ENCODE results near the gene SPATS1.

Gene SPATS1

GRCh38 chr6:44303842-44304241 lies 38.6 kb upstream of the SPATS1 start:
- H3K9ac ChIP-seq (ENCODE audit: low read length): no peak overlapping the region
- H3K36me3 ChIP-seq (ENCODE audit: control insufficient read depth, insufficient read depth, low read length): peaks cover 24% of the 10 kb centered on the region
- no peaks in the 10 kb centered on the region for H3K4me1 ChIP-seq (ENCODE audit: control insufficient read depth, insufficient read depth, low read length)
- no peak overlapping the region for H3K4me3 ChIP-seq (ENCODE audit: low read length)
- no peaks in the 10 kb centered on the region for H3K9me3 ChIP-seq (ENCODE audit: control insufficient read depth, low read length)
- H3K27me3 ChIP-seq (ENCODE audit: control insufficient read depth, insufficient read depth, low read length): no peaks in the 10 kb centered on the region

- Histone ChIP-seq H3K9ac (ENCODE audit: low read length) (no peak overlapping the region), H3K36me3 (ENCODE audit: control insufficient read depth, insufficient read depth, low read length) (peaks cover 30% of the 10 kb centered on the region)
These were observed 37.9 kb upstream of the SPATS1 start for GRCh38 chr6:44304282-44305199.

DNA sequence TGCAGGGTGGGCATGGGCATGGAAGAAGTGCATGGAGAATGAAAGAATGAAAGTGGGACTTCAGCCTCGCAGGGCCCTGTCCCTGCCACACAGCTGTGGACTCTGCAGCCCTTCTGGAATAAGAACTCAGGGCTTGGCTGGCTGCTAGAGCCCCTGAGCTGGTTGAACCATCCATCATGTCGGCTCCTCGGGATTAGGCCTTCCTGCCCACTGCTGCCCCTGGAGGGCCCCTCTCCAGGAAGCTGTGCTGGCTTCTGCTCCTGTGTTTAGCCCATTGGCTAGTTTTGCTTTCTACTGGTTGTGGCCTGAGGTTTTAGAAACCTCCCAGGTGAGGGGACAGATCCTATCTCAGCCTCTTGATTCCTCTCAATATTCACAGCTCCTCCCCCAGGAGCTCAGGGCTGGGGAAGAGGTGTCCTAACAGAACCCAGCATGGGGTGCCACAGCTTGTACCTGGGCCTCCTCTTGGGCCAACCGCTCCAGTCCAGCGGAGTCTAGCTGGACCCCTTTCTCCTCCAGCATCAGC lies 37.2 kb upstream of the SPATS1 start:
- Histone ChIP-seq H3K4me3 (ENCODE audit: low read length) (no peak overlapping the region), H3K36me3 (ENCODE audit: control insufficient read depth, insufficient read depth, low read length) (peaks cover 34% of the 10 kb centered on the region), H3K4me1 (ENCODE audit: control insufficient read depth, insufficient read depth, low read length) (no peaks in the 10 kb centered on the region), H3K9ac (ENCODE audit: low read length) (no peak overlapping the region), H3K9me3 (ENCODE audit: control insufficient read depth, low read length) (no peaks in the 10 kb centered on the region), H3K27me3 (ENCODE audit: control insufficient read depth, insufficient read depth, low read length) (no peaks in the 10 kb centered on the region)

More at GRCh38 chr6:44304282-44305199, 37.9 kb upstream of the SPATS1 start:
- no peaks in the 10 kb centered on the region for H3K27me3 ChIP-seq (ENCODE audit: control insufficient read depth, insufficient read depth, low read length)
- no peaks in the 10 kb centered on the region for H3K4me1 ChIP-seq (ENCODE audit: control insufficient read depth, insufficient read depth, low read length)
- H3K9me3 ChIP-seq (ENCODE audit: control insufficient read depth, low read length): no peaks in the 10 kb centered on the region
- no peak overlapping the region for H3K4me3 ChIP-seq (ENCODE audit: low read length)

- no peak overlapping the region for H3K4me3 ChIP-seq (ENCODE audit: low read length)
These were observed 35.7 kb upstream of the SPATS1 start for GRCh38 chr6:44306710-44307109.

GRCh38 chr6:44307217-44307616 lies 35.2 kb upstream of the SPATS1 start:
- H3K4me3 ChIP-seq (ENCODE audit: low read length): no peak overlapping the region
- peaks cover 29% of the 10 kb centered on the region for H3K36me3 ChIP-seq (ENCODE audit: control insufficient read depth, insufficient read depth, low read length)
- H3K9me3 ChIP-seq (ENCODE audit: control insufficient read depth, low read length): no peaks in the 10 kb centered on the region
- peaks cover 2% of the 10 kb centered on the region for H3K4me1 ChIP-seq (ENCODE audit: control insufficient read depth, insufficient read depth, low read length)
- H3K9ac ChIP-seq (ENCODE audit: low read length): no peak overlapping the region
- no peaks in the 10 kb centered on the region for H3K27me3 ChIP-seq (ENCODE audit: control insufficient read depth, insufficient read depth, low read length)

More at GRCh38 chr6:44306710-44307109, 35.7 kb upstream of the SPATS1 start:
- peaks cover 29% of the 10 kb centered on the region for H3K36me3 ChIP-seq (ENCODE audit: control insufficient read depth, insufficient read depth, low read length)
- no peaks in the 10 kb centered on the region for H3K27me3 ChIP-seq (ENCODE audit: control insufficient read depth, insufficient read depth, low read length)
- no peak overlapping the region for H3K9ac ChIP-seq (ENCODE audit: low read length)
- H3K9me3 ChIP-seq (ENCODE audit: control insufficient read depth, low read length): no peaks in the 10 kb centered on the region
- no peaks in the 10 kb centered on the region for H3K4me1 ChIP-seq (ENCODE audit: control insufficient read depth, insufficient read depth, low read length)

DNA sequence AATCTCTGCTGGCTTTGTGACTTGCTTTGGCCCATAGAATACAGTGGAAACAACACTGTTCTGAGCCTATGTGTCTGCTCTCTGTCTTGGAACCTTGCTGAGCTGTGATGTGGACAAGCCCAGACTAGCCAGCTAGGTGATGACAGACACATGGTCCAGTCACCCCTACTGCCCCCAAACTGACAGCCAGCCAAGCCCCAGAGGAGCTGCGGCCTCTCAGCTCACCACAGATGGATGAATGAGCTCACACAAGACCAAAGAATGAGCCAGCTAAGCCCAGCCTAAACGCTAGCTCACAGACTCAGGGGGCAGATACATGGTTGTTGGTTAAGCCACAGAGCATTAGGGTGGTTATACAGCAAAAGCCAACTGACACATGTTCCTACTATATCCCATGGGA lies 33.4 kb upstream of the SPATS1 start:
- H3K4me3 ChIP-seq (ENCODE audit: low read length): no peak overlapping the region
- H3K9me3 ChIP-seq (ENCODE audit: control insufficient read depth, low read length): no peaks in the 10 kb centered on the region
- H3K4me1 ChIP-seq (ENCODE audit: control insufficient read depth, insufficient read depth, low read length): peaks cover 6% of the 10 kb centered on the region
- peaks cover 20% of the 10 kb centered on the region for H3K36me3 ChIP-seq (ENCODE audit: control insufficient read depth, insufficient read depth, low read length)
- H3K9ac ChIP-seq (ENCODE audit: low read length): no peak overlapping the region
- H3K27me3 ChIP-seq (ENCODE audit: control insufficient read depth, insufficient read depth, low read length): no peaks in the 10 kb centered on the region

GRCh38 chr6:44309631-44310030 lies 32.8 kb upstream of the SPATS1 start:
- H3K4me1 ChIP-seq (ENCODE audit: control insufficient read depth, insufficient read depth, low read length): peaks cover 6% of the 10 kb centered on the region
- H3K4me3 ChIP-seq (ENCODE audit: low read length): no peak overlapping the region
- H3K27me3 ChIP-seq (ENCODE audit: control insufficient read depth, insufficient read depth, low read length): no peaks in the 10 kb centered on the region
- no peaks in the 10 kb centered on the region for H3K9me3 ChIP-seq (ENCODE audit: control insufficient read depth, low read length)
- no peak overlapping the region for H3K9ac ChIP-seq (ENCODE audit: low read length)
- peaks cover 19% of the 10 kb centered on the region for H3K36me3 ChIP-seq (ENCODE audit: control insufficient read depth, insufficient read depth, low read length)

- Histone ChIP-seq H3K27me3 (ENCODE audit: control insufficient read depth, insufficient read depth, low read length) (no peaks in the 10 kb centered on the region), H3K36me3 (ENCODE audit: control insufficient read depth, insufficient read depth, low read length) (peaks cover 18% of the 10 kb centered on the region), H3K4me1 (ENCODE audit: control insufficient read depth, insufficient read depth, low read length) (peaks cover 6% of the 10 kb centered on the region), H3K9ac (ENCODE audit: low read length) (no peak overlapping the region), H3K9me3 (ENCODE audit: control insufficient read depth, low read length) (no peaks in the 10 kb centered on the region), H3K4me3 (ENCODE audit: low read length) (no peak overlapping the region)
These were observed 32.2 kb upstream of the SPATS1 start for GRCh38 chr6:44310241-44310640.

DNA sequence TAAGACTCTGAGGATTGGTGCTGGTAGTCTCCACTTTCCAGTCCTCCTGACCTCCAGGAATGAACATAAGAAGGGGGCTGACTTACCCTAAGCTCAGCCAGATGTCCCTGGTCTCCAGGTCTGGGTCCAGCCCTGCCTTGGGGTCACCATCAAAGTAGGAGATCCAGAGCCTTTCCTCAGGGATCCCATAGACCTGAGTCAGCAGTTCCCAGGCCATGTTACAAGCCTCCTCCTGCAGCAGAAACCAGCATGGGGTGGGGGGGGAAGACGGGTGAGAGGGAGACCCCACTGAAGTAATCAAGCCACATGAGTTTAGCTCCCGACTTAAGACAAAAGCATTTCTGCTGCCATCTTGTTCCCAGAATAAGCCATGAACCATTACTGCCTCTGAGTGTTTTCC lies 31.1 kb upstream of the SPATS1 start:
- Histone ChIP-seq H3K27me3 (ENCODE audit: control insufficient read depth, insufficient read depth, low read length) (no peaks in the 10 kb centered on the region), H3K4me3 (ENCODE audit: low read length) (no peak overlapping the region), H3K9me3 (ENCODE audit: control insufficient read depth, low read length) (no peaks in the 10 kb centered on the region), H3K9ac (ENCODE audit: low read length) (no peak overlapping the region), H3K36me3 (ENCODE audit: control insufficient read depth, insufficient read depth, low read length) (peaks cover 12% of the 10 kb centered on the region), H3K4me1 (ENCODE audit: control insufficient read depth, insufficient read depth, low read length) (peaks cover 6% of the 10 kb centered on the region)

DNA sequence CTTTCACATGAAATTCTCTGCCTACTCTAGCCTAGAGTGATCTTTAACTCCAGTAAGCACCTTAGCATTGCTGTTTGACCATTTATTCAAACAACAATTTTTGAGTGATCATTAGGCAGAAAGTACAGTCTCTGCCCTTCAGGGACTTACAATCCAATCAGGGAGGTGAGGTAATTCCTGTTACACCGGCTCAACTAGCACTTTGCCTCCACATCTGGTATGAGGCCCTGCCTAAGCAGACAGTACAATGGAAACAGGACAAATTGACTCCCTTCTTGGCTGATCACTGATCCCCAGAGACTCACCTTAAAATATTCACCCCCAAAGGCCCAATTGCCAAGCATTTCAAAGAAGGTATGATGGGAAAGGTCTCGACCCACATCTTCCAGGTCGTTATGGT lies 30.7 kb upstream of the SPATS1 start:
- no peak overlapping the region for H3K9ac ChIP-seq (ENCODE audit: low read length)
- no peak overlapping the region for H3K4me3 ChIP-seq (ENCODE audit: low read length)

DNA sequence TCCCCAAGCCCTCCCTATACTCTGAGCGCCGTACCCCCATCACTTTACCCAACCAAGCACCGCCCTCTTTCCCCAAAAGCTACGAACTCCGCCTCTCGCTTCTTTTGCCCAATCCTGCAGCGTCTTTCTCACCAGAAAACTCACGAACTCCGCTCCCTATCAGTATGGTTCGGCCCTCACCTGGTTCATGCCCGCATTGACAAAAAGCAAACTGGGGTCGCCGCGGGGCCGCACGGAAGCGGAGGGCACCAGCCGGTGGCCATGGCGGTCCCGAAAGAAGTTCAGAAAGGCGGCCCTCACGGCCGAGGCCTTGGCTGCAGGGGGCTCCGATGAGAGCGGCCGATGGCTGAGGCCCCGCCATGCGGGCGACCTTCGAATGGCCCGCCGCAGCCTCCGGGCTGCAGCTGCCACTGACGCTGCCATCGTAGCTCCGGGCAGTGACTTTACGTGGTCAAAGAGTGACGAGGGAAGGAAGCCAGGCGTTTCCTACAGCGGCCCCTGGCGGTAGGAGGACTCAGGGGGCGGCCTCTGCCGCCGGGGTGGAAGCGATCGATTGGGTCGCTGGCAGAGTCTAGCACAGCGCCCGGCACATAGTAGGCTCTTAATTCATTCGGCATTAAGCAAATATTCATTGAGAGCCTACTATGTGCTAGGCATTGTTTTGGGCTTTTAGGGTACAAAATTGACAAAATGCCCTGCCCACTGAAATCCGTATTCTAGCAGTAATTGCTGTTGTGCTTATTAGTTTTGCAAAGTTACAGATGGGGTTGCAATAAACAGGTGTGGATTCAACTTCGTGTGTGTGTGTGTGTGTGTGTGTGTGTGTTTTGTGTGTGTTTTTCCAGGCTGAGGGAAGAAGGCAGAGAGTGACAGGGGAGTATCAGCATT lies 29.3 kb upstream of the SPATS1 start, which contains the start of gene AARS2:
TSS of gene AARS2 (minus strand) at position 447 of the 888 bp plus-strand sequence. CDS start at position 423, 24 bp downstream.
- Histone ChIP-seq H3K4me1 (ENCODE audit: control insufficient read depth, insufficient read depth, low read length) (peaks cover 6% of the 10 kb centered on the region), H3K27me3 (ENCODE audit: control insufficient read depth, insufficient read depth, low read length) (no peaks in the 10 kb centered on the region), H3K4me3 (ENCODE audit: low read length) (peak within 1 kb of the TSS; percentile 91), H3K9ac (ENCODE audit: low read length) (peak within 1 kb of the TSS; percentile 79), H3K36me3 (ENCODE audit: control insufficient read depth, insufficient read depth, low read length) (peaks cover 12% of the 10 kb centered on the region), H3K9me3 (ENCODE audit: control insufficient read depth, low read length) (no peaks in the 10 kb centered on the region)

More for the DNA sequence above, 30.7 kb upstream of the SPATS1 start:
- Histone ChIP-seq H3K36me3 (ENCODE audit: control insufficient read depth, insufficient read depth, low read length) (peaks cover 12% of the 10 kb centered on the region), H3K27me3 (ENCODE audit: control insufficient read depth, insufficient read depth, low read length) (no peaks in the 10 kb centered on the region), H3K4me1 (ENCODE audit: control insufficient read depth, insufficient read depth, low read length) (peaks cover 6% of the 10 kb centered on the region), H3K9me3 (ENCODE audit: control insufficient read depth, low read length) (no peaks in the 10 kb centered on the region)
